GM21526 (cell line): Measurements from ENCODE around the gene RHOJ.
A peak's percentile ranks its signal among the peaks of the same experiment; 100 is the strongest.
"Not testable (repeated sequence)": the region's sequence is repeated elsewhere in the genome, so short reads cannot be mapped to it uniquely, and the experiment has no call there.

Experiments
- ATAC-seq: cut with Tn5 transposase; IDR thresholded peaks from one replicate; pipeline ENCODE4 v1.9.1; 2021; ENCODE audit warnings: moderate library complexity; ENCODE audit not compliant: unreplicated experiment, low FRiP score

Gene RHOJ

GRCh38 chr14:63262446-63262845 is 58.2 kb downstream of the RHOJ start:
- ATAC-seq = no peak

- ATAC-seq = no peak
These were observed 61.9 kb downstream of the RHOJ start for GRCh38 chr14:63266106-63266505.

- ATAC-seq = no peak
These were observed 62.9 kb downstream of the RHOJ start for GRCh38 chr14:63267171-63267570.

- ATAC-seq = no peak
These were observed 64.5 kb downstream of the RHOJ start for GRCh38 chr14:63268771-63269170.

- ATAC-seq = no peak
These were observed 65.5 kb downstream of the RHOJ start for GRCh38 chr14:63269561-63270225.

- ATAC-seq = no peak
These were observed 68.9 kb downstream of the RHOJ start for GRCh38 chr14:63273129-63273528.

GRCh38 chr14:63273717-63274655 is 69.7 kb downstream of the RHOJ start:
- ATAC-seq = no peak

- no peak for ATAC-seq
These were observed 71.4 kb downstream of the RHOJ start for GRCh38 chr14:63275611-63276010.

GRCh38 chr14:63276016-63276415 is 71.8 kb downstream of the RHOJ start:
- no peak for ATAC-seq

GRCh38 chr14:63276492-63277342 is 72.5 kb downstream of the RHOJ start:
- peak; percentile 70 for ATAC-seq

- ATAC-seq = no peak
These were observed 73.4 kb downstream of the RHOJ start for GRCh38 chr14:63277591-63278183.

- ATAC-seq = not testable (repeated sequence)
These were observed 75.7 kb downstream of the RHOJ start for GRCh38 chr14:63279933-63280332.

- ATAC-seq = peak; percentile 82
These were observed 79.0 kb downstream of the RHOJ start for GRCh38 chr14:63282997-63283883.

GRCh38 chr14:63283884-63284248 is 79.6 kb downstream of the RHOJ start:
- ATAC-seq = no peak

GRCh38 chr14:63286071-63286470 is 81.8 kb downstream of the RHOJ start:
- no peak for ATAC-seq

GRCh38 chr14:63287666-63288483 is 83.6 kb downstream of the RHOJ start:
- ATAC-seq = no peak

- ATAC-seq = peak; percentile 48
These were observed 84.6 kb downstream of the RHOJ start for GRCh38 chr14:63288853-63289252.

- no peak for ATAC-seq
These were observed 86.6 kb downstream of the RHOJ start for GRCh38 chr14:63290741-63291430.
